COLO829 (cell line): ENCODE data around the gene AHDC1.

ENCODE experiments used
- DNase-seq: peaks from one replicate; pipeline ENCODE4 v3.0.0; 2012; ENCODE audit warnings: low spot score

AHDC1 gene

GRCh38 chr1:27596986-27597385 lies 7.0 kb downstream of the AHDC1 start:
- no peak for DNase-seq

DNA sequence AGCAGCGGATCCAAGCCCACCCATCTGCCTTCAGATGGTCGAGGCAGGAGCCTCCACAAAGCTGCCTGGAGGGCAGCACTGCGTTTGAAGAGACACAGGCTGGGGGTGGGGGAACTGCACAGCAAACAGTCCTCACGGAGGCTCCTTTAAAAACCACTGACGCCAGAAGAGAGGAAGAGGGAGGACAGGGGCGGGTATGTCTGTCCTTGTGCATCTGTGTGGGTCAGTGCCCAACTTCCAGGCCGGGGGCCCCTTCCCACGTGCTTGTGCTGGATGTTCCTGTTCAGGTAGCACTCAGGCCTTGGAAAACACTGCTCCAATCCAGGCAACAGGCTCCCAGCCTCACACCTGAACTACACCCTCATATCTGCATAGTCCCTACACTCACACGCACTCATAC lies 7.7 kb downstream of the AHDC1 start:
- no peak for DNase-seq

DNA sequence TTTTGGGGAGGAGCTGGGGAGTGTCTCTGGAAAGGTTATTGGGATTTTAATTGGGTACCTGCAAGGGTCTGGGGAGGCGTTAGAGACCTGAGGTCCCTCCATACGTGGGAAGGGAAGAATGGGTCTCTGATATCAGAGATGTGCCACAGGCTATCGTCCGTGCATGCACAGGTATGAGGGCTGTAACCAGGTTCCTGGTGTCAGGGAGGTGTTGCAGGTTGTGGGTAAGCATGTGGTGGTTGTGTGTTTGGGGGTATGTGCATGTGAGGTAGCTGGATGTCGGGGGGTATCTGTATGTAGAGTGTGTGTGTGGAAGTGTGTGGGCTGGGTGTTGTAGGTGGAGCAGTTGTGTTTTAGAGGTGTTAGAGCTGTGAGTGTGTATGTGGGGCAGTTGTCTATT lies 8.3 kb downstream of the AHDC1 start:
- no peak for DNase-seq

DNA sequence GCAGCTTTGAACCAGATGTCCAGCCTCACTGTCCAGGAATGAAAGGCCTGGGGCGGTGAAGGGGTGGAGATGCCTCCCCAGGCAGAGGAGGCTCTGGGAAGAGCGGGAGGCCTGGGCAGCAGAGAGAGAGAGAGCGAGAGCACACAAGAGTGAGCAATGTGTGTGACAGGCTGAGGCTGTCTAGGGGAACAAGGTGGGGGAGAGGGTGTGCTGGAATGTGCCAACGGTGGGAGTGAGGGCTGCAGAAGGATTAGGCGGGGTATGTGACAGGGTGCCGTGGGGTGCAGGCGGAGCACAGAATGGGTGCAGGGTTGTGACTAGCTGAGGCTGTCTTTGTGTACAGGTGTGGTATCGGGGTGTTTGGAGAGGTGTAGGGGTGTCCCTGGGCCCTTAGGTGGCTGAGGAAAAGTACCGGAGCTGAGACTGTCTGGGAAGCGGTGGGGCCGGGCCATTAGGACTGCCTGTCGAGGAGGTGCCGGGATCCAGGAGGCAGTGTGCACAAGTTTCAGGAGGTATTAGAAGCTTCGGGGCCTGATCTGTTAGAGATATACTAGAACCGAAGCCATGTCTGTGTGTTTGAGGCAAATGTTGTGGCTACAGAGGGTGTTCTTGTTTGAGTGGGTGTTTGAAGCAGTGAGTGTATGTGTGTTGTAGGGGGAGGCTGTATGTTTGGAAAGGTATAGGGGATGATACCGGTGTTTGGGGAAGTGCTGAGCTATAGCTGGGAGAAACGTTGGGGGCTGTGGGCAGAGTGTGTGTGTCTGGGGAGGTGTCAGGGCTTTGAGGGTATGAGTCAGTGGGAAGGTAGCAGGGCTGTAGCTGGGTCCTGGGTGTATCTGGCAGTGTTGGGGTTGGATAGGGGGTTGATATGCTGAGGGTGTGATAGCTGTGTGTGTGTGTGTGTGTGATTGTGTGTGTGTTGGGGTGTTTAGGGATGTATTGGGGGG lies 9.1 kb downstream of the AHDC1 start:
- DNase-seq, result no peak

DNA sequence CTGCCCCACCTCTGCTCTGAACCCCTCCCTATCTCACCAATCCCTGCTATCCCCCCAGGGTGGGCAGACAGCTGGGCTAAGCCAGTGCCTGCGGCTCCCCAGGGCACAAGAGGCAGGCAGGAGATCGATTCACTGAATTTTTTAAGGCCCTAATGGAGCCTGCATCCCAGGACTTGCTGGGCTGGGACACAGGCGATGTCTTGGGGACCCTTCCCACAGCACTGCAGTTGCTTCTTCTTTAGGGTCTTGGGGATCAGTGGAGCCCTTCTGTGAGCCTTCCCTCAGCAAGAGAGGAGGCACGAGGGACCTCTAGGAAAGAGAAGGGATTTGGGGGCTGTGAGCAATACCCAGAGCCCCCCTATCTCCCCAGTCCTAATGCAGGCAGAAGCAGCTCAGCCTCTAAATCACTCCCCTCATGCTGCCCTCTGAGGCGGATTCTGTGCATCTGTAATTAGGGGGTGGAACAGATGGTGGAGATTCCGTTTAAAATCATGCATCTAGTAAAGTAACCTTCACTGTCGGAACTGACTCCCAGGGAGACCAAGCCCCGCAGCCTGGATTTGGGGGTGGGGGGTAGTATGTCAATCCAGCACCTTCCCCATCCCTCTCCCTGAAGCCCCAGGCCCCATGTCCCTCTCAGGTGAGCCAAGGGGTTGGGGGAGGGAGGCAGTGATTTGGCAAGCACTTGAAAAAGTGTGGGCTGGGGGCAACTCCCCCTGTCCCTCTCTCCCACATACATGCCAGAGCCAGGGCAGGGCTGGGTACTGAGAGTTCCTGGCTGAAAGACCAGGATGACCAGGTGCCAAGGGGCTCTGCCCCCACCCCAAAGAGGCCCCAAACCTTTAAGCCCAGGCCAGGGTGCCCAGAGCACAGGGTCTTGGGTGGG lies 10.0 kb downstream of the AHDC1 start:
- no peak for DNase-seq

DNA sequence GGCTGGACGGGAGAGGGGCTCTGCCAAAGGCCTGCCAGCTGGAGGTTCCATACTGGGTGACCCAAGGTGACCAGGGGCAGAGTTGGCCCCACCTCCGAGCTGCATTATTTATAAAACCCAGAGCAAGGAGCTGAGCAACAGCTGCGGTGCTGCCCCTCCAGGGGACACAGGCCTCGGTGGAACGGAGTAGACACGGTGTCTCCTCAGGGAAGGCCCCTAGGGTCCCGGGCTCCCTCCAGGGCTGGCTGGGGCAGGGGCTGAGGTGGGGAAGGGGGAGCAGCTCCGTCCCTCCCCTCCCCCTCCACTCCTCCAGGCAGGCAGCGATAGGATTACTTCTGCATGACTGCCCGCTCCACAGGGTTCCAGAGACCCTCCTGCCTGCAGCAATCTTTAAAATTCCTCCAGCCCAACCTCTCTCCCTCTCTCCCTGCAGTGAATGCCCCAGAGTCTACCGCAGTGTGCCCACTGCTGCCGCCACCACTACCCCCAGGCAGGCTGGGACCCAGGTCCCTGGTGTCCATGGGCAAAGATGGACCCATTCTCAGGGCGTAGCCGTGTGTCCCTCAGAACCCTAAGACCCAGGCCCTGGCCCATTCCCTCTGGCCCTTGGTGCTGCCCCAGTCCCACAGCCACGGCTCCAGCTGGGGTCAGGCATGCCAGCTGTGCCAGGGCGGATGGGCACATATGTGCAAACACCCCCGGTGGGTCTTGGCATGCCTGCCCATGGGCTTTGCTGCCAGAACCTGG lies 10.8 kb downstream of the AHDC1 start:
- DNase-seq, result no peak

DNA sequence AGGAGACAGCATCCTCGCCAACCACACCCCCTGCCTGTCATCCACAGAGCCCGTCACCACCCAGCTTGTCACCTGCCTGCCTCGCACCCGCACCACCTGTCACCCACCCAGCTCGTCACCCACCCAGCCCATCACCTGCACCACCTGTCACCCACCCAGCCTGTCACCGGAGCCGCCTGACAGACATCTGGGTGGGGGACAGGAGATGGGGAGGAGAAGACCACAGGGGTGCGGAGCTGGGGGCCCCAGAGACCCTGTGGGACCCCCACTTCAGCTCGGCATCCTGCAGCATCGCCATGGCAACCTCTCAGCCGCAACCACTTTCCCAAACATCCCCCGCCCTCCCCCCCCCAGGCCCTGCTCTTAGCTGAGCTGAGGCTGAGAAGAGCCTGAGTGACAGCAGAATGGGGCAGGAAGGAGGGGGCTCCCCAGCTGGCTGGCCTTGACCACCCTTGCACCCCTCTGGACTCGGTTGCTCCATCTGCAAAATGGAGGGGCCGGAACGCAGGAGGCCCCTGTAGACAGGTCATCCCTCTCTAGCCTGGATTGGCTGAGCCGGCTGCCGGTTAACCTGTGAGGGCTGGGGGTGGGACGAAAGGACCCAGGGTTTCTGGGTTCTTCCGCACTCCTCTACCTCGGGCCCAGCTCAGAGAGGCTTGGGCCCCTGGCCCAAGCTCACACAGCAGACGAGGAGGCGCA lies 11.6 kb downstream of the AHDC1 start:
- no peak for DNase-seq

- DNase-seq, result no peak
Observed at GRCh38 chr1:27591622-27592021, 12.3 kb downstream of the AHDC1 start.

- no peak for DNase-seq
Observed at GRCh38 chr1:27590917-27591508, 12.9 kb downstream of the AHDC1 start.

DNA sequence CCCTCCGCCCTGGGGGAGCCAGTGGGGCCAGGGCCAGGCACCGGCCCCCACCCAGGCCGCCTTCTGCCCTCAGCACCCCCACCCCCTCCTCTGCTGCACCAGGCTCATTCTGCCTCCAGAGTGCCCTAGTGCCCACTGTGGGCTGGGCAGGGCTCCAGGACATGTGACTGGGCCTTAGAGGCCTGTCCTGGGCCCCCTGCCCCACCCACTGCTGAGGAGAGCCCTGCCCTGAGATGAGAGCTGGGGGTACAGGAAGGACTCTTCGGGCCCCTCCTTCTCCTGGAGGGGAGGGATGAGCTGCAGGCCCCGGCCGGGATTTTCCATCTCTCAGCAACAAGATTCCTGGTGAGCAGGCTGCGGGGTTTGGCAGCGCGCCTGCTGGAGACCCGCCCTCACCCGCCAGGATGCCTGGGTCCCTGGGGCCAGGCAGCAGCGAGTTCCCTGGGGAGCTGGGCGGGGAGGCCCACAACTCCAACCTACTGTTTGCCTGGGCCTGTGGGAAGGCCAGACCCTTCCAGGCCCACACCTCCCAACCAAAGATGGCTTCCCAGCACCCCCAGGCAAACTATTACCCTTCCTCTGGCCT lies 14.0 kb downstream of the AHDC1 start:
- no peak for DNase-seq

- no peak for DNase-seq
Observed at GRCh38 chr1:27589441-27589840, 14.5 kb downstream of the AHDC1 start.

DNA sequence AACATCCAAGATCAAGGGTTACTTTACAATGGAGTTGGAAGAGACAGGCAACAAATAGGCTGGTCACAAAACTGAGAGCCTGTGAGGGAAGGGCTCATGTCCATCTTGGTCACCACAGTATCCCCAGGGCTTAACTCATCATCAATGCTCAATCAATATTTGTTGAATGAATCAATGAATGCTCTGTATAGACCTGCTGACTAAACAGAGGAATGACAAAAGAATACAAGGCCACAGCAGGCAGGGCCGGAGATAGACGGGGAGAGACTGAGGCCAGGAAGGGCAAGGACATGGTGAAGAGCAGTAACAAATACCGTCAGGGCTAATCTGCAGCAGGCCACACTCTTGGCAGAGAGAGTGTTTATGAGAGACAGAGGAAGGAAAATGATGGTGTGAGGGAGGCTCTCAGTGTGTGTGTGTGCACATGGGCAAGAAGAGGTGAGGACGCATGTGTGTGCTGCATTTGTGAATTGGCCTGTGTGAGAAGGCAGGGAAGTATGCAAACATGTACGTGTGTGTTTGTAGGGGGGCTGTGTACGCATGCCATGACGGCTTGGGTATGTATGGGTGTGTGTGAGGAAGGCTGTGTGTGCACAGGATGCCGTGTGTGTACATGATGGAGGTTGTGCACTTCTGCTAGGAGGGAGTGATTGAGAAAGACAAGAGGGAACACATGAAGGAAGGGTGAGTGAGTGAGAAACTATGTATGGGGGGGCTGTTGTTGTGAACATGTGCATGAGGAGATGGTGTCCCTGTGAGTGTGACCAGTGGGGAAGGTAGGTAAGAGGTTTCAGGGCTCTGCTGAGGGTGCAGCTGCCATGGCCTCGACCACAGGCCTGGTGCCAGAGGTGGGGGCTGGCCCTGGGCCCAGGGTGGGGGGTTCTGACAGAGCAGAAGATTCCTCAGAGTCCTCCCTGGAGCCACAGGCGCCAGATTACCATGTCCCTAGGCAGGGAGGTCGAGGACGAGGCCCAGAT lies 15.4 kb downstream of the AHDC1 start:
- DNase-seq, result no peak

DNA sequence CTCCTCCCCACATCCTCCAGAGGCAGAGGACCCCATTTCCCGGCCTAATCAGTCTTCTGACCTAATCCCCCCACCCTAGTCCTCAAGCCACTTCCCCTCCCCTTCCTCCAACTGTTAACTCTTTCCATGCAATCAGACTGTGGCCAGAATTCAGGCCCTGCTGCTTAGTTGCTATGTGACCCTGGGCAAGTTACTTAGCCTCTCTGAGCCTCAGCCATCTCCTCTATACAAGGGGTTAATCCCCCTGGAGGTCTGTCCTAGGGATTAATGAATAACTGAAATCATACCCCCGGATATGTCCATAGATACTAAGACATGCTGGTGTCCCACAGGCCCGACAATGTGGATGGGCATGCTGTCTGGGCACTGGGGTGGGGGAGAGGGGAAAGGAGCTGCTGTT lies 18.3 kb downstream of the AHDC1 start:
- no peak for DNase-seq

GRCh38 chr1:27584453-27584852 lies 19.5 kb downstream of the AHDC1 start:
- DNase-seq, result no peak

DNA sequence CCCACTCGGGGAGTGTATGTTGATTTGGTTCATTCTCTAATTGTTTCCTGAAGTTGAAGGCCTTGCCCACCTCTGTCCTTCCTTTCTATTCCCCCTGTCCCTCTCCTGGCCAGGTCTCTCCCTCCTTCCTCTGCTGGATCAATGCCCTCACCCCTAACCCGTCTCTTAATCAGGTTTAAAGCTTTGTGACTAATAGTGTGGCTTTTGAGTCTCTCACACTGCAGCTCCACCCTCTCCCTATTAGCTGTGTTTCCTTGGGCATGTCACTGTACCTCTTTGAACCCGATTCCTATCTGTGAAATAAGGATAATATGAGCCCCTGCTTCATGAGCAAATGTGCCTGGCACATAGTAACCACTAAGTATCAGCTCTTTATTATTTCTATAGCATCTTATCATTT lies 20.5 kb downstream of the AHDC1 start:
- no peak for DNase-seq

DNA sequence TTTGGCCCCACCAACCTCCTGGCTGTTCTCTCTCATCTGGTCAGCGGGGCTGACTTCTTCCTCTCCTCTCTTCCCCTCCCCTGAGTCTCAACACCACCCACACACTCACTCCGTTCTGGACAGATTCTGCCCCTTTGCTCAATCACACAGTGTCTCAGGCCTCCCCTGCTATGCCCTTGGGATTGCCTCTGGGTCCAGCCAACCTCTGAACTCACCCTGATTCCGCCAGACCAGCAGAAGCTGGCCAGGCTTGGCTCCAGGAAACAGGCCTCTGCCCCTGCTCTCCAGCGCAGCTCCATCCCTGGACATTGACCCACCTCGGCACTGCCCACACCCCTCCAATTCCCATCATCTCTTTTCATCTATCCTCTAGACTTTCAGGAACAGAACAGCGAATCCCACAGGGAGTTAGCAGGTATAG lies 22.1 kb downstream of the AHDC1 start:
- DNase-seq, result no peak

- no peak for DNase-seq
Observed at GRCh38 chr1:27577504-27578188, 26.3 kb downstream of the AHDC1 start.

GRCh38 chr1:27576806-27577227 lies 27.1 kb downstream of the AHDC1 start:
- no peak for DNase-seq

- DNase-seq, result no peak
Observed at GRCh38 chr1:27575840-27576331, 28.1 kb downstream of the AHDC1 start.
